ENCODE measurements around the gene FBXW11.
"Not testable (repeated sequence)": the region's sequence is repeated elsewhere in the genome, so short reads cannot be mapped to it uniquely, and the experiment has no call there.

Gene FBXW11

GRCh38 chr5:171927345-171927941 is 79.0 kb downstream of the FBXW11 start:
- H3K36me3 ChIP-seq (ENCODE audit: low read depth): no peaks in the 10 kb centered on the region; the same call in 1 of the 2 replicates
- no peak for ATAC-seq (ENCODE audit: low read depth)
- no peak overlapping the region for H3K4me3 ChIP-seq (ENCODE audit: severe bottlenecking)
- no peak overlapping the region for H3K27ac ChIP-seq (ENCODE audit: poor library complexity, severe bottlenecking)
- H3K4me1 ChIP-seq (ENCODE audit: insufficient read depth, poor library complexity, severe bottlenecking): no peaks in the 10 kb centered on the region
- no peaks in the 10 kb centered on the region for H3K27me3 ChIP-seq (ENCODE audit: insufficient read depth, poor library complexity, severe bottlenecking)
- peak; percentile 70 for TF ChIP-seq CTCF (IDR thresholded peaks at IDR 0.05; ENCODE audit: poor library complexity, severe bottlenecking)
- DNase-seq (ENCODE audit: low spot score): no peak
- H3K9me3 ChIP-seq (ENCODE audit: severe bottlenecking): no peaks in the 10 kb centered on the region

- Histone ChIP-seq H3K36me3 (ENCODE audit: low read depth) (no peaks in the 10 kb centered on the region; the same call in 1 of the 2 replicates), H3K27me3 (ENCODE audit: insufficient read depth, poor library complexity, severe bottlenecking) (no peaks in the 10 kb centered on the region), H3K27ac (ENCODE audit: poor library complexity, severe bottlenecking) (no peak overlapping the region), H3K4me3 (ENCODE audit: severe bottlenecking) (no peak overlapping the region), H3K4me1 (ENCODE audit: insufficient read depth, poor library complexity, severe bottlenecking) (no peaks in the 10 kb centered on the region), H3K9me3 (ENCODE audit: severe bottlenecking) (no peaks in the 10 kb centered on the region)
- ATAC-seq (ENCODE audit: low read depth) (no peak), DNase-seq (ENCODE audit: low spot score) (no peak)
- no peak for TF ChIP-seq CTCF (IDR thresholded peaks at IDR 0.05; ENCODE audit: poor library complexity, severe bottlenecking)
Measured at GRCh38 chr5:171926311-171926710, 80.1 kb downstream of the FBXW11 start.

DNA sequence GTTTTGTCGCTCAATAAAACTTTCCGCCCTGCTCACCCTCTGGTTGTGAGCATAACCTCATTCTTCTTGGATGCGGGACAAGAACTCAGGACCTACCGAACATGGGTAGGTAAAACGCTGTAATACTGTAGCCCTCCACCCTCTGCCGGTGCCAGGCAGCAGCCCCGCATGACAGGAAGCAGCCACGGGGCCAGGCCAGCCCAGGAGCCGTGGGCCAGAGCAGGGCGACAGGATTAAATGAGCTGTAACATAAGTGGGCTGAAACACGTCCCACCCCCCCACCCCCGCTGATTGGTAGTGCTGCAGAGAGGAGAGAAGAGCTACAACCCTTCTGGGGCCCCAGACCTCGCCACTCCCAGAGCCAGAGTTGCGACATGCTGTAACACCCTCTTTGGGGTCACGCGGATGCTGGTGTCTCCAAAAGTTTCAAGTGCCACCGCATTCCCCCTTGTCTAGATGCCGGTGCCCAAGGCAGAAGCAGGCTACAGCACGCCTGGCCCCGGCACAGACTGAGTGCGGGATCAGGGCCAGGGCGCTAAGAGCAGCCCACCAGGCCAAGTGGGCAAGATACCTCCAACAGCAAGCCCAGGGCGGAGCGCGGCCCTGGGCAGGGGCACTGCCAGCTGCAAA is 81.8 kb downstream of the FBXW11 start:
- H3K4me3 ChIP-seq (ENCODE audit: severe bottlenecking): no peak overlapping the region
- no peak for ATAC-seq (ENCODE audit: low read depth)
- H3K36me3 ChIP-seq (ENCODE audit: low read depth): no peaks in the 10 kb centered on the region; the same call in 1 of the 2 replicates
- TF ChIP-seq CTCF (IDR thresholded peaks at IDR 0.05; ENCODE audit: poor library complexity, severe bottlenecking): no peak
- DNase-seq (ENCODE audit: low spot score): no peak
- H3K27ac ChIP-seq (ENCODE audit: poor library complexity, severe bottlenecking): no peak overlapping the region
- H3K4me1 ChIP-seq (ENCODE audit: insufficient read depth, poor library complexity, severe bottlenecking): no peaks in the 10 kb centered on the region
- no peaks in the 10 kb centered on the region for H3K9me3 ChIP-seq (ENCODE audit: severe bottlenecking)
- no peaks in the 10 kb centered on the region for H3K27me3 ChIP-seq (ENCODE audit: insufficient read depth, poor library complexity, severe bottlenecking)

DNA sequence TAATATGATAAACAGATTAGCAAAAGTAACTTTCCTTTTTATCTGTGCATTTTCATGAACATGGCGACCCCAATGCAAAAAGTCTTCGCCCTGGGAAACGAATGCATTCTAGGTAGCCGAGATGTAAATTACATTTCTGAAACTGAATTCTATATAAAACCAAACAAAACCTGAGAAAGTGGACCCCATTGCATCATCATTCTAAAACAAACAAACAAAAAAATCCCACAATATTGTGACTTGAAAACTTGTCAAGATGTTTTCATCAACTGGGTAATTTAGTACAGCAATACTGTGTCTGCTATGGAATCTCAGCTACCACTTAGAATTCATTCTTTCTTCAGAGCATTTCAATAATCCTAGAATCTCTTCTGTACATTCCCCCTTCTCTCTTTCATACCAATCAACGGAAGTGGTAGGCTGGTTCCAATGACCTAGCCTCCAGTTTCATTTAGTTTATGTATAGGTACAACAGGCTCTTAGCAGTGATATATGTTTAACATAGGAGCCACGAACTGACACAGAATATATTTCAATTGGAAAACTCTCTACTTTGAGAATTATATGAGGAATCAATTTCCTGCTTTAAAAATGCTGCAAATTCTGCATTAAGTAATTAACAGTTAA is 85.6 kb downstream of the FBXW11 start:
- Histone ChIP-seq H3K36me3 (ENCODE audit: low read depth) (no peaks in the 10 kb centered on the region), H3K27ac (ENCODE audit: poor library complexity, severe bottlenecking) (no peak overlapping the region), H3K9me3 (ENCODE audit: severe bottlenecking) (no peaks in the 10 kb centered on the region), H3K4me1 (ENCODE audit: insufficient read depth, poor library complexity, severe bottlenecking) (no peaks in the 10 kb centered on the region), H3K4me3 (ENCODE audit: severe bottlenecking) (no peak overlapping the region), H3K27me3 (ENCODE audit: insufficient read depth, poor library complexity, severe bottlenecking) (no peaks in the 10 kb centered on the region)
- DNase-seq (ENCODE audit: low spot score) (no peak), ATAC-seq (ENCODE audit: low read depth) (no peak)
- TF ChIP-seq CTCF (IDR thresholded peaks at IDR 0.05; ENCODE audit: poor library complexity, severe bottlenecking): no peak

GRCh38 chr5:171915700-171916099 is 90.7 kb downstream of the FBXW11 start:
- not testable (repeated sequence) for H3K9me3 ChIP-seq (ENCODE audit: severe bottlenecking); H3K36me3 ChIP-seq (ENCODE audit: low read depth); ATAC-seq (ENCODE audit: low read depth); H3K27me3 ChIP-seq (ENCODE audit: insufficient read depth, poor library complexity, severe bottlenecking); H3K4me3 ChIP-seq (ENCODE audit: severe bottlenecking); DNase-seq (ENCODE audit: low spot score); H3K27ac ChIP-seq (ENCODE audit: poor library complexity, severe bottlenecking); H3K4me1 ChIP-seq (ENCODE audit: insufficient read depth, poor library complexity, severe bottlenecking)

Data from RWPE2 (cell line).